Mesenchymal stem cell (in vitro differentiated cells and primary cell): Measurements from ENCODE around the gene CHCHD6.

Source experiments
- DNase-seq: peaks from one replicate; pipeline ENCODE4 v3.0.0-alpha.2; 2013
- H2AFZ ChIP-seq: one replicate; pipeline ENCODE4 v1.6.1; 2013; ENCODE audit warnings: low read depth, mild to moderate bottlenecking, control low read depth, inconsistent platforms, low read length, moderate library complexity
- H2AK5ac ChIP-seq: 2 replicates; pipeline ENCODE4 v1.6.1; 2013; ENCODE audit warnings: low read length, moderate library complexity, mild to moderate bottlenecking, inconsistent platforms; ENCODE audit not compliant: severe bottlenecking
- H2BK120ac ChIP-seq: one replicate; pipeline ENCODE4 v1.6.1; 2013; ENCODE audit warnings: low read depth, mild to moderate bottlenecking, inconsistent platforms, low read length, moderate library complexity
- H2BK12ac ChIP-seq, 2 experiments: one replicate each; pipeline ENCODE4 v1.6.1; 2013; ENCODE audit warnings: inconsistent platforms in 2 of 2, low read length in 2 of 2, mild to moderate bottlenecking in 2 of 2, moderate library complexity in 2 of 2, control low read depth in 1 of 2
- H2BK15ac ChIP-seq: one replicate; pipeline ENCODE4 v1.6.1; 2013; ENCODE audit warnings: mild to moderate bottlenecking, low read depth, inconsistent platforms; ENCODE audit not compliant: poor library complexity, severe bottlenecking
- H2BK5ac ChIP-seq: 2 replicates; pipeline ENCODE4 v1.6.1; 2013; ENCODE audit warnings: low read depth, mild to moderate bottlenecking, low read length, control low read depth, inconsistent platforms; ENCODE audit not compliant: poor library complexity, severe bottlenecking
- H3K14ac ChIP-seq, 2 experiments: one replicate each; pipeline ENCODE4 v1.6.1; 2013; ENCODE audit warnings: inconsistent platforms in 2 of 2, low read length in 2 of 2, control low read depth in 1 of 2, mild to moderate bottlenecking in 1 of 2, moderate library complexity in 1 of 2
- H3K18ac ChIP-seq, 2 experiments: one replicate each; pipeline ENCODE4 v1.6.1; 2013; ENCODE audit warnings: inconsistent platforms in 2 of 2, low read length in 2 of 2, control low read depth in 1 of 2, low read depth in 1 of 2, mild to moderate bottlenecking in 1 of 2
- H3K23ac ChIP-seq, 2 experiments: one replicate each; pipeline ENCODE4 v1.6.1; 2013; ENCODE audit warnings: inconsistent platforms in 2 of 2, low read length in 2 of 2, mild to moderate bottlenecking in 2 of 2, moderate library complexity in 2 of 2, control low read depth in 1 of 2
- H3K27ac ChIP-seq: 2 replicates; pipeline ENCODE4 v1.5.1; 2013; ENCODE audit warnings: mild to moderate bottlenecking, moderate library complexity, low read length, control low read depth, inconsistent platforms; ENCODE audit not compliant: poor library complexity, severe bottlenecking
- H3K27me3 ChIP-seq, 2 experiments: 2 replicates each; pipeline versions ENCODE4 v1.6.1 to v1.7.0; 2013; ENCODE audit warnings: low read length in 2 of 2, mild to moderate bottlenecking in 2 of 2, moderate library complexity in 2 of 2, control low read depth in 1 of 2, inconsistent platforms in 1 of 2; ENCODE audit not compliant: control insufficient read depth in 1 of 2, insufficient read depth in 1 of 2
- H3K36me3 ChIP-seq, 2 experiments: 2 replicates each; pipeline versions ENCODE4 v1.6.1 to v1.7.0; 2013; ENCODE audit warnings: low read length in 2 of 2, control low read depth in 1 of 2, inconsistent platforms in 1 of 2, low read depth in 1 of 2, mild to moderate bottlenecking in 1 of 2; ENCODE audit not compliant: insufficient read depth in 2 of 2, control insufficient read depth in 1 of 2
- H3K4ac ChIP-seq, 2 experiments: one replicate each; pipeline ENCODE4 v1.6.1; 2013; ENCODE audit warnings: inconsistent platforms in 2 of 2, low read length in 2 of 2, mild to moderate bottlenecking in 2 of 2, moderate library complexity in 2 of 2, control low read depth in 1 of 2, low read depth in 1 of 2
- H3K4me1 ChIP-seq: 2 replicates; pipeline ENCODE4 v1.6.1; 2013; ENCODE audit warnings: low read depth, low read length, control low read depth; ENCODE audit not compliant: control insufficient read depth, insufficient read depth
- H3K4me2 ChIP-seq: 2 replicates; pipeline ENCODE4 v1.6.1; 2013; ENCODE audit warnings: low read length, mild to moderate bottlenecking, inconsistent platforms; ENCODE audit not compliant: poor library complexity, severe bottlenecking
- H3K4me3 ChIP-seq, 2 experiments: 2 replicates each; pipeline versions ENCODE4 v1.5.1 to v1.7.0; 2013; ENCODE audit warnings: low read length in 2 of 2, mild to moderate bottlenecking in 2 of 2, control low read depth in 1 of 2, low read depth in 1 of 2; ENCODE audit not compliant: insufficient read depth in 1 of 2
- H3K79me1 ChIP-seq: replicated peaks from 2 replicates; pipeline ENCODE4 v1.6.1; 2013; ENCODE audit warnings: mild to moderate bottlenecking, control low read depth, low read length, inconsistent platforms; ENCODE audit not compliant: poor library complexity, severe bottlenecking
- H3K9ac ChIP-seq: 2 replicates; pipeline ENCODE4 v1.7.0; 2013; ENCODE audit warnings: mild to moderate bottlenecking, low read length, moderate library complexity
- H3K9me3 ChIP-seq: 2 replicates; pipeline ENCODE4 v1.7.0; 2013; ENCODE audit warnings: mild to moderate bottlenecking, low read length; ENCODE audit not compliant: control insufficient read depth
- H4K8ac ChIP-seq: one replicate; pipeline ENCODE4 v1.6.1; 2013; ENCODE audit warnings: inconsistent platforms, mild to moderate bottlenecking, low read length, moderate library complexity
- H4K91ac ChIP-seq: one replicate; pipeline ENCODE4 v1.6.1; 2013; ENCODE audit warnings: mild to moderate bottlenecking, low read length, inconsistent platforms
- WGBS: methylation state at CpG from one replicate; pipeline ENCODE4 v1.1.7; 2013; ENCODE audit warnings: mixed read lengths; 5-methylcytosine and 5-hydroxymethylcytosine counted together

CHCHD6 gene

GRCh38 chr3:126907557-126907956 lies 203.5 kb downstream of the CHCHD6 start:
- H3K4me3 ChIP-seq, result no peak overlapping the region
- 90% methylated on average over 3 of the region's 3 CpGs for WGBS

GRCh38 chr3:126908752-126909275 lies 204.8 kb downstream of the CHCHD6 start:
- no peak overlapping the region for H2AFZ ChIP-seq
- no peak overlapping the region for H4K8ac ChIP-seq
- H2BK15ac ChIP-seq, result no peak overlapping the region
- H3K9me3 ChIP-seq, result no peaks in the 10 kb centered on the region
- no peak overlapping the region for H3K4me3 ChIP-seq
- no peak overlapping the region for H2BK5ac ChIP-seq
- peak overlapping the region in 1 of 2 experiments; percentile 57 for H3K4ac ChIP-seq
- peak overlapping the region in 1 of 2 experiments; percentile 69 for H3K14ac ChIP-seq
- peaks cover 0 to 3% of the 10 kb centered on the region in 2 experiments for H3K36me3 ChIP-seq
- peak; percentile 53 for DNase-seq
- H3K4me2 ChIP-seq, result no peak overlapping the region
- peak overlapping the region; percentile 47 to 57 for H2BK12ac ChIP-seq
- H3K18ac ChIP-seq, result peak overlapping the region in 1 of 2 experiments; percentile 19
- H3K79me1 ChIP-seq, result no peaks in the 10 kb centered on the region
- no peak overlapping the region for H2AK5ac ChIP-seq
- H4K91ac ChIP-seq, result no peak overlapping the region
- H3K9ac ChIP-seq, result no peak overlapping the region
- no peak overlapping the region for H3K27ac ChIP-seq
- H3K4me1 ChIP-seq, result peaks cover 30% of the 10 kb centered on the region
- no peak overlapping the region for H2BK120ac ChIP-seq
- H3K27me3 ChIP-seq, result no peaks in the 10 kb centered on the region
- WGBS, result 17% methylated on average over 12 of the region's 12 CpGs
- no peak overlapping the region for H3K23ac ChIP-seq

More at GRCh38 chr3:126907557-126907956, 203.5 kb downstream of the CHCHD6 start:
- H3K27me3 ChIP-seq, result no peaks in the 10 kb centered on the region
- H3K4me2 ChIP-seq, result no peak overlapping the region
- H2BK15ac ChIP-seq, result no peak overlapping the region
- no peaks in the 10 kb centered on the region for H3K79me1 ChIP-seq
- H3K18ac ChIP-seq, result peak overlapping the region in 1 of 2 experiments; percentile 22
- no peak overlapping the region for H3K14ac ChIP-seq
- H3K4ac ChIP-seq, result peak overlapping the region in 1 of 2 experiments; percentile 26
- no peak overlapping the region for H2BK120ac ChIP-seq
- no peak overlapping the region for H2BK12ac ChIP-seq
- no peak overlapping the region for H4K91ac ChIP-seq
- H3K23ac ChIP-seq, result no peak overlapping the region
- H3K27ac ChIP-seq, result no peak overlapping the region
- H2AK5ac ChIP-seq, result no peak overlapping the region
- peaks cover 24% of the 10 kb centered on the region for H3K4me1 ChIP-seq
- no peak overlapping the region for H2BK5ac ChIP-seq
- DNase-seq, result no peak
- no peak overlapping the region for H4K8ac ChIP-seq
- no peaks in the 10 kb centered on the region for H3K9me3 ChIP-seq
- H3K9ac ChIP-seq, result no peak overlapping the region
- peaks cover 0 to 7% of the 10 kb centered on the region in 2 experiments for H3K36me3 ChIP-seq
- H2AFZ ChIP-seq, result no peak overlapping the region

DNA sequence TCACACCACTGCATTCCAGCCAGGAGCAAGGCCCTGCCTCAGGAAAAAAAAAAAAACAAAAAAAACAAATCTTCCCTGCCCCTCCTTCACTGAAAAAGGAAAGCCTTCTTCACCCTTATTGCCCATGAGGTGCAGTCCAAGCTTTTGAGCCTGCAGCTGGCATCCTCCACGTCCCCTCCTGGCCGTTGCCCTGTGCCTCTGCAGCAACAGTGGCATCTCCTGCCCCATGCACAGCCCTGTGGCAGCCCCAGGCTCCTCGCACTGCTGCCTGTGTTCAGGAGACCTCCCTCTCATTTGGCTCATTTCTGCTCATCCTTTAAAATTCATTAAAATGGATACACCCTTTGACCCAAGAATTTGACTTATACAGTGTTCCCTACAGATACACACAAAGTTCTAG lies 206.2 kb downstream of the CHCHD6 start:
- Histone ChIP-seq H3K23ac (no peak overlapping the region), H2BK120ac (no peak overlapping the region), H3K36me3 (peaks cover 1 to 8% of the 10 kb centered on the region in 2 experiments), H3K4me1 (peaks cover 30% of the 10 kb centered on the region), H4K91ac (no peak overlapping the region), H2AK5ac (no peak overlapping the region), H3K79me1 (no peaks in the 10 kb centered on the region), H2BK15ac (no peak overlapping the region), H2BK5ac (no peak overlapping the region), H3K9me3 (no peaks in the 10 kb centered on the region), H3K27me3 (no peaks in the 10 kb centered on the region), H4K8ac (no peak overlapping the region), H3K14ac (peak overlapping the region in 1 of 2 experiments; percentile 45), H3K4ac (no peak overlapping the region), H2AFZ (no peak overlapping the region), H2BK12ac (peak overlapping the region; percentile 40 to 57), H3K18ac (peak overlapping the region; percentile 15 to 60), H3K9ac (no peak overlapping the region), H3K4me2 (no peak overlapping the region), H3K4me3 (no peak overlapping the region), H3K27ac (no peak overlapping the region)
- DNase-seq, result no peak
- 93% methylated on average over 3 of the region's 3 CpGs for WGBS

DNA sequence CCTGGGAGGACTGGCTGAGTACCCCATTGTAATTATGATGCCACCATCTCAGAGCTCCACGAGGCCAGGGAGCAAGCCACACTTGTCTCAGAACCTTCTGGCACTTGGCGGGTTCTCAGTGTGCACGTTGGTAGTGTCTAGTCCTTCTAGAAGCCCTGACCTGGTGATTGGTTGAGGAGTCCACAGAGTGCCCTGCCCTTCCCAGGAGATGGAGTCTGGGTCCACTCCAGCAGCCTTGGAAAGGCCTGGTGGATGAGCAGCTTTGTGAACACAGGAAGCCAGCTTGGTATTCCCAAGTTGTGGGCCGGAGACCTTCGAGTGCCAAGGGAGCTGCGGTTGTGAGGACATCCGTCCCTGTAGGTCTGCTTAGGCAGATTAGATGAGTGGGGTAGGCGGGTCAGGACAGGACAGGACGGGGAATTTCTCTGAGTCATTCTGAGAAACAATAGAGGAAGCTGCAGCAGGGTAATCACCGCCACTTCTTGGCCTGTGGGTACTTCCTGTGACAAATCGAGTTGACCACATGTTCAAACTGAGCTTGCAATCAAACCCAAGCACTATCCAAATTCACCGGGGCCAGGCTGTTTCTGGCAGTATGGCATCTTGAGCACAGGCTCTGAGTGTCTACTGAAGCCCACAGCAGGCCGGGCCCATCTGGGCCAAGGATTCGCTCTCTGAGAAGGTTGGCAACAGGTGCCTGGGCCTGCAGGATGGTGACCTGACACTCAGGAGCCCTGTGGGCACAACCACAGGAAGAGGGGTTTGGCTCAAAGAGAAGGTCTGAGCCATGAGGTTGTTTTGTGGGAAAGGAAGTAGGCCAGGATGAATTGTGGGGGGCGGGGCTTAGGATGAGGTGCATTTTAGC lies 207.4 kb downstream of the CHCHD6 start:
- Histone ChIP-seq H2BK5ac (no peak overlapping the region), H3K27ac (peak overlapping the region; percentile 8), H3K4me3 (no peak overlapping the region), H2AFZ (peak overlapping the region; percentile 32), H2BK120ac (peak overlapping the region; percentile 83), H3K14ac (no peak overlapping the region), H3K36me3 (peaks cover 3 to 14% of the 10 kb centered on the region in 2 experiments), H3K27me3 (no peaks in the 10 kb centered on the region), H3K9me3 (no peaks in the 10 kb centered on the region), H3K9ac (peak overlapping the region; percentile 19), H4K8ac (peak overlapping the region; percentile 87), H2BK15ac (peak overlapping the region; percentile 26), H3K4ac (peak overlapping the region; percentile 20 to 81), H2AK5ac (peak overlapping the region; percentile 69), H3K79me1 (no peaks in the 10 kb centered on the region), H3K4me1 (peaks cover 30% of the 10 kb centered on the region), H3K18ac (peak overlapping the region; percentile 78 to 86), H4K91ac (peak overlapping the region; percentile 47), H2BK12ac (peak overlapping the region; percentile 80 to 98), H3K23ac (peak overlapping the region in 1 of 2 experiments; percentile 5), H3K4me2 (no peak overlapping the region)
- WGBS, result 36% methylated on average over 15 of the region's 15 CpGs
- DNase-seq, result peak; percentile 90
